Esophagus muscularis mucosa (tissue), 4 donors: ENCODE measurements around the gene KCNQ1. TPM values are rescaled to one million over a fixed set of nuclear protein-coding genes. Genes with fewer than 3 reads are reported as not detected.

Source experiments
- DNase-seq: peaks from one replicate; pipeline ENCODE4 v3.0.0-alpha.2; 2017; ENCODE audit errors: extremely low spot score
- H3K27ac ChIP-seq, 4 donors: fragments of 200-600 bp; sonication (generic); replicated peaks in 1 of 4; 1 replicate in 3 of 4; 2 replicates in 1 of 4; pipeline ENCODE4 v1.5.1; 2016 to 2019; ENCODE audit warnings: mild to moderate bottlenecking in 1 of 4
- H3K27me3 ChIP-seq, 4 donors: fragments of 200-600 bp; sonication (generic); one replicate each; pipeline versions ENCODE4 v1.5.1 to v1.6.0; 2016 to 2019
- H3K36me3 ChIP-seq, 4 donors: fragments of 200-600 bp; sonication (generic); one replicate each; pipeline ENCODE4 v1.5.1; 2016 to 2019
- H3K4me1 ChIP-seq, 4 donors: fragments of 200-600 bp; sonication (generic); one replicate each; pipeline ENCODE4 v1.5.1; 2016 to 2019
- H3K4me3 ChIP-seq, 4 donors: fragments of 200-600 bp; sonication (generic); 1 replicate in 2 of 4; 2 replicates in 2 of 4; pipeline ENCODE4 v1.5.1; 2016 to 2019; ENCODE audit warnings: mild to moderate bottlenecking in 4 of 4, moderate library complexity in 1 of 4
- H3K9me3 ChIP-seq, 4 donors: fragments of 200-600 bp; sonication (generic); 1 replicate in 3 of 4; 2 replicates in 1 of 4; pipeline ENCODE4 v1.5.1; 2016 to 2019
- EP300 ChIP-seq: sonication (generic); formaldehyde crosslinking; IDR thresholded peaks from one replicate; pipeline ENCODE4 v1.6.1; 2017; ENCODE audit warnings: antibody characterized with exemption
- POLR2A ChIP-seq: fragments of 450-650 bp; IDR thresholded peaks from one replicate; pipeline ENCODE4 v1.6.1; 2017; ENCODE audit warnings: antibody characterized with exemption, moderate library complexity, mild to moderate bottlenecking, low read depth
- POLR2AphosphoS5 ChIP-seq, 2 donors: sonication (generic); formaldehyde crosslinking; IDR thresholded peaks; one replicate each; pipeline ENCODE4 v1.6.1; 2017; ENCODE audit warnings: antibody characterized with exemption in 2 of 2
- WGBS: methylation state at CpG from one replicate; pipeline ENCODE4 v1.1.5; 2018; 5-methylcytosine and 5-hydroxymethylcytosine counted together
- intact Hi-C: fragments of 100-400 bp; cut with DNase I; formaldehyde crosslinking; loops from one replicate; pipeline ENCODE4 v1.15.1; 2023
- total RNA-seq, 4 donors: library from RNA; depleted of rRNA; stranded (reverse); fragments of >200 nt; gene quantifications; one replicate each; pipeline versions ENCODE4 v1.1.0 to v1.2.1, GENCODE V29; 2016
- TF ChIP-seq, protein P1 (sequence below), 3 experiments: fragments of 200-600 bp in 2 of 3; fragments of 450-650 bp in 1 of 3; sonication (generic) in 2 of 3; IDR thresholded peaks; one replicate each; pipeline ENCODE4 v1.5.1; 2017 to 2019; ENCODE audit warnings: antibody characterized with exemption in 3 of 3, mild to moderate bottlenecking in 2 of 3, moderate library complexity in 1 of 3

The KCNQ1 gene
- total RNA-seq, 4 donors from 2014 or later = 2.1 to 5.9 (median 4.3) TPM

DNA sequence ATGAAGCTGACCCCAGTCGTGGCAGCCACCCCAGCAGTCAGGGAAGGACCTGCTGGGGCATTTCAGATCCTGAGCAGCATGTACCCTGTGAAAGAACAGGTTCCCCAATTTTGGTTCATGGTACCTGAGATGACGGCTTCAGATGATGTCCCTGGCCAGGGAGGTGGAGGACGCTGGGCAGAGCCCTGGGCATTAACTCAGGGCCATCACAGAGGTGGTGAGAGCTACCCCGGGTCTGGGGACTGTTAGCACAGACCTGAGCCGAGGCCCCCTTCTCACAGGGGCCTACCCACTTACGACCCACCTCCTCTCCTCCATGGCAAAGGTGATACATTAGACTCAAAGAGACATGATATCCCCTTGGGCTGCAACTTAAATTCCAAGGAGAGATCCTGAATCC, 372.6 kb downstream of the KCNQ1 start:
- Histone ChIP-seq H3K4me3 (no peak overlapping the region), H3K36me3 (no peaks in the 10 kb centered on the region), H3K27ac (no peak overlapping the region), H3K4me1 (peaks cover 11 to 20% (median 15%) of the 10 kb centered on the region in 4 donors), H3K27me3 (no peaks in the 10 kb centered on the region), H3K9me3 (peaks cover 0 to 23% (median 10%) of the 10 kb centered on the region in 4 donors)
- TF ChIP-seq EP300 (no peak), POLR2A (no peak), POLR2AphosphoS5 (IDR thresholded peaks at IDR 0.05) (no peak)
- TF ChIP-seq, protein P1, sequence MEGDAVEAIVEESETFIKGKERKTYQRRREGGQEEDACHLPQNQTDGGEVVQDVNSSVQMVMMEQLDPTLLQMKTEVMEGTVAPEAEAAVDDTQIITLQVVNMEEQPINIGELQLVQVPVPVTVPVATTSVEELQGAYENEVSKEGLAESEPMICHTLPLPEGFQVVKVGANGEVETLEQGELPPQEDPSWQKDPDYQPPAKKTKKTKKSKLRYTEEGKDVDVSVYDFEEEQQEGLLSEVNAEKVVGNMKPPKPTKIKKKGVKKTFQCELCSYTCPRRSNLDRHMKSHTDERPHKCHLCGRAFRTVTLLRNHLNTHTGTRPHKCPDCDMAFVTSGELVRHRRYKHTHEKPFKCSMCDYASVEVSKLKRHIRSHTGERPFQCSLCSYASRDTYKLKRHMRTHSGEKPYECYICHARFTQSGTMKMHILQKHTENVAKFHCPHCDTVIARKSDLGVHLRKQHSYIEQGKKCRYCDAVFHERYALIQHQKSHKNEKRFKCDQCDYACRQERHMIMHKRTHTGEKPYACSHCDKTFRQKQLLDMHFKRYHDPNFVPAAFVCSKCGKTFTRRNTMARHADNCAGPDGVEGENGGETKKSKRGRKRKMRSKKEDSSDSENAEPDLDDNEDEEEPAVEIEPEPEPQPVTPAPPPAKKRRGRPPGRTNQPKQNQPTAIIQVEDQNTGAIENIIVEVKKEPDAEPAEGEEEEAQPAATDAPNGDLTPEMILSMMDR (IDR thresholded peaks at IDR 0.05) = no peak
- no peak for DNase-seq
- intact Hi-C loops = no loop called here
- 96% methylated on average over 4 of the region's 6 CpGs for WGBS

DNA sequence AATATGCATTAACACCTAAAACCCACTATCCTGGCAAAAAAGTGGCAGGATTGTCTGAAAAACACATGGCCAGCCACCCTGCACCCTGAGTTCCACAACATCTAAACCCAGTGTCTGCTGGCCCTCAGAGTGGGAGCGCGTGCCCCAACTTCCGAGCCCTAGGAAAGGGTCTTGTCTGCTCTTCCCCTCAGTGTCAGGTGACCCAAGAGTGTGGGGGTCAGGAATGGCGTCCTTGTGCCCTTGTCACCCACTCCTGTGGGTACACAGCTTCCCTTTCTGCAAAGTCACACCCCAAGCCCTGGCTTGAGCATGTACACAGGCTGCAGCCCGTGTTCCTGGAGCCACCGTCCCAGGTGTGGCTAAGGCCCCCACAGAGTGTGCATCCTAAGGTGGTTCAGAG, 373.2 kb downstream of the KCNQ1 start:
- no peak overlapping the region for H3K27ac ChIP-seq
- DNase-seq = no peak
- 94% methylated on average over 6 of the region's 6 CpGs for WGBS

GRCh38 chr11:2818503-2818902, 373.7 kb downstream of the KCNQ1 start:
- peaks cover 4 to 11% (median 7%) of the 10 kb centered on the region in 4 donors for H3K4me1 ChIP-seq
- no peak for TF ChIP-seq POLR2AphosphoS5 (IDR thresholded peaks at IDR 0.05)
- TF ChIP-seq POLR2A = no peak
- TF ChIP-seq, protein P1 (IDR thresholded peaks at IDR 0.05) = no peak
- TF ChIP-seq EP300 = no peak
- no peak overlapping the region for H3K27ac ChIP-seq
- intact Hi-C loops = no loop called here
- H3K4me3 ChIP-seq = no peak overlapping the region
- DNase-seq = no peak
- H3K27me3 ChIP-seq = no peaks in the 10 kb centered on the region
- WGBS = 81% methylated on average over 5 of the region's 5 CpGs
- no peaks in the 10 kb centered on the region for H3K36me3 ChIP-seq
- H3K9me3 ChIP-seq = peaks cover 0 to 26% (median 11%) of the 10 kb centered on the region in 4 donors

More for the DNA sequence above, 373.2 kb downstream of the KCNQ1 start:
- H3K4me1 ChIP-seq = peaks cover 5 to 14% (median 9%) of the 10 kb centered on the region in 4 donors
- H3K36me3 ChIP-seq = no peaks in the 10 kb centered on the region
- no peaks in the 10 kb centered on the region for H3K27me3 ChIP-seq
- intact Hi-C loops = no loop called here
- no peak overlapping the region for H3K4me3 ChIP-seq
- peaks cover 0 to 23% (median 11%) of the 10 kb centered on the region in 4 donors for H3K9me3 ChIP-seq
- TF ChIP-seq, protein P1 (IDR thresholded peaks at IDR 0.05) = no peak
- no peak for TF ChIP-seq EP300
- TF ChIP-seq POLR2A = no peak
- TF ChIP-seq POLR2AphosphoS5 (IDR thresholded peaks at IDR 0.05) = no peak

DNA sequence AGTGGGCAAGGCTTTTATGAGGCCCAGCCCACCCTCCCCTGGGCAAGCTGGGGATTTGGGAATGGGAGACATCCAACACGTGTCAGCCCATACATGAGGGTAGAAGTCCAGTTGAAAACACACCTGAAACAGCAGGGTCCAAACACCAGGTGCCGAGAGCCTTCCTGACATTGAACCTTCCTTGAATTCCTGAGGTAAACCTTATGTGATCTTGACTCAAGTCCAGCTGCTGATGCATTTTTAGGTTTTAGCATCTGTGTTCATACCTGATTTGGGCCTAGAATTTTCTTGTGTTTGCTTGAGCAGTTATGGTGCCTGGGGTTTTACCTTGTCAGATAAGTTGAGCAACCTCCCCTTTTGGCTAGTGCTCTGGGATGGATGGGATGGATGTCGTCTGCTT, 374.5 kb downstream of the KCNQ1 start:
- H3K4me1 ChIP-seq = peaks cover 7 to 15% (median 12%) of the 10 kb centered on the region in 4 donors
- intact Hi-C loops = no loop called here
- H3K36me3 ChIP-seq = no peaks in the 10 kb centered on the region
- H3K4me3 ChIP-seq = no peak overlapping the region
- H3K27ac ChIP-seq = no peak overlapping the region
- peaks cover 0 to 29% (median 11%) of the 10 kb centered on the region in 4 donors for H3K9me3 ChIP-seq
- no peaks in the 10 kb centered on the region for H3K27me3 ChIP-seq
- DNase-seq = no peak
- TF ChIP-seq, protein P1 (IDR thresholded peaks at IDR 0.05) = no peak
- TF ChIP-seq POLR2AphosphoS5 (IDR thresholded peaks at IDR 0.05) (no peak), POLR2A (no peak), EP300 (no peak)
- 97% methylated on average over 3 of the region's 3 CpGs for WGBS

DNA sequence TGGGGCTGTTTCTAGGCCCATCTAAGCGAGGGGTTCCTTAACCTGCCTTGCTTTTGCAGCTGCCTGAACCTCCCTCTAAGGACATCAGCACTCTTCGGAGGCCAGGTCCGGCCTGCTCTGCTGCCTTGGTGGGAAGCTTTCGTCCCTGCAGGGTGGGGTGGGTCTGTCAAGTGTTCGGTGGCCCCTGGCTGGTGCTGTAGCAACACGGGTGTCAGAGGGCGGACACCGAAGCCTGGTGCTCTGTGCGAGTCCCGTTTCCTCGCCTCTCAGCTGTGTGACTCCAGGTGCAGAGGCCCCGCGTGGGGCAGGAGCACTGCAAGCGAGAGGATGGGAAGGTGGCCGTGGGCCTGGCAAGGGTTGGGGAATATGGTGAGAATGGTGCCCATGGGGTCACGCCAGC, 376.2 kb downstream of the KCNQ1 start:
- 90% methylated on average over 15 of the region's 16 CpGs for WGBS
- intact Hi-C loops = no loop called here
- no peak overlapping the region for H3K27ac ChIP-seq
- no peak for DNase-seq
- H3K4me3 ChIP-seq = no peak overlapping the region
- peaks cover 24 to 31% (median 28%) of the 10 kb centered on the region in 4 donors for H3K4me1 ChIP-seq
- peaks cover 0 to 24% (median 11%) of the 10 kb centered on the region in 4 donors for H3K9me3 ChIP-seq
- TF ChIP-seq, protein P1 (IDR thresholded peaks at IDR 0.05) = no peak
- no peak for TF ChIP-seq POLR2A
- no peaks in the 10 kb centered on the region for H3K27me3 ChIP-seq
- no peaks in the 10 kb centered on the region for H3K36me3 ChIP-seq
